ENCODE measurements around the gene GALM.
"Not testable (repeated sequence)": the region's sequence is repeated elsewhere in the genome, so short reads cannot be mapped to it uniquely, and the experiment has no call there.

Gene GALM

DNA sequence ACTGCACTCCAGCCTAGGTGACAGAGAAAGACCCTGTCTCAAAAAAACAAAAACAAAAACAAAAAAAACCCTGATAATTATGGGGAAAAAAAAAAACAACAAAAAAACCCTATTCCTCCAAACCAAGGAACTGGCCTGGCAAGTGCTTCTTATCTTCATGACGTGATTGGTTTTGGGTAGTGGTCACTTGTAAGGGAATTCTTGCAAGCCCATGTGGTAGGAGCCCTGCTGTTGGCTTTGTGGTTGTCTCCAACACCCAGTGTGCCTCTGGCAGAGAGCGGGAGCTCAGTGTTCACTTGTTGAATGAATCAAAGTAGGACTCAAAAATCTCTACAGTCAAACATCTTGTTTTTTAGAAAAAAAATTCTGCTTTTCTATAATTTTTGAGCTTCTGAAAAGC is 6.0 kb downstream of the GALM start:
- in situ Hi-C loops (cut with MboI; ENCODE audit: low pct_unique_long_range_greater_than_20kb, low sequenced_read_pairs) = no loop called here
- no peak for DNase-seq

DNA sequence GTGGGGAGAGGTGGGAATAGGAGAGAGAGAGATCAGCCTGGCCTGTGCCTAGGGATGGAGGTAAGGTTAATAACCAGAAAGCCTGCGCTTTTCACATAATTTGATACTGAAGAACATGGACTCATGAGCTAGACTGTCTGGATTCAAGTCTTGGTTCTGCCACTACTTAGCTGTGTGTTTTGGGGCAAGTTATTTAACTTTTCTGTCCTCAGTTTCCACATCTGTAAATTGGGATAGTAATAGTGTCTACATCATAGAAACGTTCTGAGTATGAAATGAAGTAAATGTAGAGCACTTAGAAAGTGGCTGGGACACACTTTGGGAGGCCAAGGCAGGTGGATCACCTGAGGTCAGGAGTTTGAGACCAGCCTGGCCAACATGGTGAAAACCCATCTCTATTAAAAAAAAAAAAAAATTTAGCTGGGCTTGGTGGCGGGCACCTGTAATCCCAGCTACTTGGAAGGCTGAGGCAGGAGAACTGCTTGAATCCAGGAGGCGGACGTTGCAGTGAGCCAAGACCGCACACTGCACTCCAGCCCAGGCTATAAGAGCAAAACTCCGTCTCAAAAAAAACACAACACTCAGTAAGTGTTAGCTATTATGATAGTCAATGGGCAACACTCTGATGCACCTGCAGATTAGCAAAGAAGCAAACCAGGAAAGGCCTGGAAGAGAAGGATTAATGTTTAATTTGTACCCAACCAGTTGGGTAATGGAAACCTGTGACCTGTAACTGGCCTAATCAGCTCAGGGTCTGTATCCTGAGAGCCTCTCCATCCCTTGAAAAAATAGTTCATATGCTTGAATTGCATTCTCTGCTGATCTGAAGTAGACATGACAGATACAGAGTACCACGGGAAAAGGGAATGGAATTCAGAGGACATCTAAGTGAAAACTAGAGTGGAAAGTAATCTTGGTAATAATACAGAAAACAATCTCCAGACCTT is 6.8 kb downstream of the GALM start:
- no peak for DNase-seq
- in situ Hi-C loops (cut with MboI; ENCODE audit: low pct_unique_long_range_greater_than_20kb, low sequenced_read_pairs) = no loop called here

- in situ Hi-C loops (cut with MboI; ENCODE audit: low pct_unique_long_range_greater_than_20kb, low sequenced_read_pairs) = no loop called here
- DNase-seq = no peak
Measured at GRCh38 chr2:38676681-38677080, 10.8 kb downstream of the GALM start.

GRCh38 chr2:38680868-38681267 is 15.0 kb downstream of the GALM start:
- in situ Hi-C loops (cut with MboI; ENCODE audit: low pct_unique_long_range_greater_than_20kb, low sequenced_read_pairs); DNase-seq: not testable (repeated sequence)

DNA sequence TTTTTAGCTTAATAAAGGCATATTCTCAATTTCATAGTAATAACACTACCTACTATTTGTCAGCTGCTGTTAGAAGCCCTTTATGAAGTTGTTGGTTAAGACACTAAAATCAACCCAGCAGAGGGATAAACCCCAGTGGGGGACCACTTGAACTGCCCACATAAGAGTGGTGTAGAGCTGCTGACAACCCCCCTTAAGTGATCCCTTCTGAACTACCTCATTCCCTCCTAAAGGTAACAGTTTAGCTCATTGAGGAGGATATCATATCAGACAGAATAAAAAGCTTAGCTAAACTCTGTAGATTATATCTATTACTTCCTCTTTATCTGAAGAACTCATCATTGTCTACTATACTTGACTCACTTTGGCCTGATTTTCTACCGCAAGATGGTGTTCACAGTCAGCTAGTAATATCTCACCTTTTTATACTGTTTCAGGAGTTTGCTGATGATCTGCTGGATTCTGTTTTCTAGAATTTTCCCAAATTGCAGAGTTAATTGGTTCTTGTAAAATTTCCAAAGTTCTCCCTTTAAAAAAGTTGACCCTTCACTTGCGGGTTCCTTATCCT is 16.2 kb downstream of the GALM start:
- in situ Hi-C loops (cut with MboI; ENCODE audit: low pct_unique_long_range_greater_than_20kb, low sequenced_read_pairs) = no loop called here

GRCh38 chr2:38682620-38683019 is 16.7 kb downstream of the GALM start:
- DNase-seq; in situ Hi-C loops (cut with MboI; ENCODE audit: low pct_unique_long_range_greater_than_20kb, low sequenced_read_pairs): not testable (repeated sequence)

More for the DNA sequence above, 16.2 kb downstream of the GALM start:
- DNase-seq = peak; percentile 47

DNA sequence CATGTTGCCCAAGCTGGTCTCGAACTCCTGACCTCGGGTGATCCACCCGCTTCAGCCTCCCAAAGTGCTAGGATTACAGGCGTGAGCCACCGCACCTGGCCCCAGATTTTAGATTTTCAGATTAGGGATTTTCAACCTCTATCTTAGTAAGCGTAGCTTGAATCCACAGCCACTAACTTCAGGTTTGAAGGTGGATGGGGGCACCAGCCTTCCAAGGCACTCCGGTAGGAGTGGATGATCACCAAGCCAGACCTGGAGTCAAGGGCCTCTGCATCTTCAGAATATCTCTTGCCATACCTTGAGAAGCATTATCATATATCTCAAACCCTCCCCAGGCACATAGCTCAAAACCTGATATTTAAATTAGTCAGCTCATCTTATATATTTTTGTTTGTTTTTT is 17.9 kb downstream of the GALM start:
- in situ Hi-C loops (cut with MboI; ENCODE audit: low pct_unique_long_range_greater_than_20kb, low sequenced_read_pairs) = no loop called here
- no peak for DNase-seq

DNA sequence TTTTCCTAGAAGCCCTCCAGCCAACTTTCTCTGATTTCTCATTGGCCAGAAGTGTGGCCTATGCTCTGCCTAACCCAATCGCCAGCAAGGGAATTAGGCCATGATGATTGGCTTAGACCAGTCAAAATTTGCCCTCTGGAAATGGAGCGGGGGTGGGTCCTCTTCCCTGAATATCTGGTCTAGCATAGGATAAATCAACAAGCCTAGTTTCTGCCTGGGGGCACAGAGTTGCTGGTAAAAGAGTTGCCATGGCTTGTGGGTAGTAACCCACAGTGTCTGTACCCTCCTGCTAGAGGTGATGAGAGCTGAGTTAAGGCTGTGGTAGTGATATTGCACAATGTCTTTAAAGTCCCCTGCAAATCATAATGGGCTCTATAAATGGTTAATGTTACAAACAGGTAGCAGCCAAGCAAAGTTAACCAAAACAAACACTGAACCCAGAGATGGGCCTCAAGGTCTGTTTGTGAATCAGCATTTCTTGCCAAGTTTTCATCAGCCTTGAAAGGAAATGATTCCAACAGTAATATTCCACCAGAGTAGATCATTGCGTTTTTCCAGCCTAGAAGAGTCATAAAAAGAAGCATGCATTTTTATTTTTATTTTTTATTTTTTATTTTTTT is 19.3 kb downstream of the GALM start:
- DNase-seq = no peak
- in situ Hi-C loops (cut with MboI; ENCODE audit: low pct_unique_long_range_greater_than_20kb, low sequenced_read_pairs) = no loop called here

- DNase-seq = no peak
- in situ Hi-C loops (cut with MboI; ENCODE audit: low pct_unique_long_range_greater_than_20kb, low sequenced_read_pairs) = no loop called here
Measured at GRCh38 chr2:38690499-38691420, 24.8 kb downstream of the GALM start.

DNA sequence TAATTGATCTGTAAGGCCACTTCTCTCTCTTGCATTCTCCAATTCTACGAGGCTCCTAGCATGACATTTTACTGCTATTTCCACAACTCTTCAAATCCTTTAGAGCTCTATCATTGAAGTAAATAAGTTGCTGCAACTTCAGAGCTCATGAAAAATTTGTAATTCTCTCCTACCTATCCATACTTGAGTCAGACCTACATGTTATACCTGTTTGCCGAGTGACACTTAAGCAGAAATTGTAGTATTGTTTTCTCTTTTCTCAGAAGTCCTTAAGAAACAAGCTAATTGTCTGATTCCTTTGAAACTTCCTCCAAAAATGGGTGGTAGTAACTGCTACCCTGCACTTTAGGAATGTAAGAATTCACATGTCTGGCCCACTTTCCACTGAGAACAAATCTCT is 26.1 kb downstream of the GALM start:
- DNase-seq = no peak
- in situ Hi-C loops (cut with MboI; ENCODE audit: low pct_unique_long_range_greater_than_20kb, low sequenced_read_pairs) = no loop called here

GRCh38 chr2:38692636-38693318 is 26.9 kb downstream of the GALM start:
- in situ Hi-C loops (cut with MboI; ENCODE audit: low pct_unique_long_range_greater_than_20kb, low sequenced_read_pairs) = no loop called here
- no peak for DNase-seq

DNA sequence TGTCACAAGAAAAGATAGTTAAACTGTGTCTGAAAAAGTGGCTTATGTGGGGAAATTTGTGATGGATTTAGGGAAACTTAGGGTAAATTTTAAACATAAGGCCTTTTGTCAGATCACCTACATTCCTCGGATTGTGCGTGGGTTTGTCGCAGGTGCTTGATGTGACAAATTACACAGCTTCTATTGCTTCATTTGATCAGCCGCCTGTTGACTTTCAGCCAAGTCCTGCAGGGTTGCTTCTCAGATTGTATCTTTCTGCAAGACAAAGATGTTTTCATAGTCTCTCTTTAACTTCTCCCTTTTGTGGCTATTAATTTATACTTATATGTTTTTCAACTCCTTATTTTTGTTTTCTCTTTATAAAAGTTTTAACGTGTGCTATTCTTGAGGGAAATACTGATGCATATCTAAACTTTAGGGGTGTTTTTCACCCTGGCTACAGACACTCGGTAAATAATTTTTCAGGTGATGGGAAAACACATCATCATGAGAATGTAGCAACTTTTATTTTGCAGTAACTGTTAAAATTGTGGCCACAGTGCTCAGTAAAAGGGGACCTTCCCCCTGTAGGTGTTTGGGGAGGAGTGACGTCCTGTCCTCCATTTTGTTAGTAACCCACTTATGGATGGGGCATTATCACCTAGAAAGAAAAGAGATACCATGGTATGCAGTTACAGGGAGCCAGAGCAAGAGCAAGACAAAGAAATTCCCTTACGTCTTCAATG is 31.4 kb downstream of the GALM start:
- no peak for DNase-seq
- in situ Hi-C loops (cut with MboI; ENCODE audit: low pct_unique_long_range_greater_than_20kb, low sequenced_read_pairs) = no loop called here

DNA sequence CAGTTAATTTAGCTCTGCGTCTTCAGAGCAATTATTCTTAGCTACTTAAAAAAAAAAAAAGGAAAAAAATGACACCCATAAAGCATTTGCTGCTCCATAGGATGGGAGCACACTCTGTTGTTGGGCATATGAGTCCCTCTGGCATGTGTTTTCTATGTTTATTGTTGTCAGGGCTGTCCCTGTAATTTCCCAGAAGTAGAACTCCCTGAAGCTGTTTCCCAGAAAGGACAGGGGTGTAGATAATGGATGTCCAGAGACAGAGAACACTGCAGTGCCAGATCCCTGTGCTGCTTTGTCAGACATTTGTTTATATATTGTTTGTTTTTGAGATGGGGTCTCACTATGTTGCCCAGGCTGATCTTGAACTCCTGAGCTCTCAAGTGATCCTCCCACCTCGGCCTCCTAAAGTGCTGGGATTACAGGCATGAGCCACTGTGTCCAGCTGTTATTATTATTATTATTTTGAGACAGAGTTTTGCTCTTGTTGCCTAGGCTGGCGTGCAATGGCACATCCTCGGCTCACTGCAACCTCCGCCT is 32.6 kb downstream of the GALM start:
- in situ Hi-C loops (cut with MboI; ENCODE audit: low pct_unique_long_range_greater_than_20kb, low sequenced_read_pairs) = no loop called here
- DNase-seq = no peak

- in situ Hi-C loops (cut with MboI; ENCODE audit: low pct_unique_long_range_greater_than_20kb, low sequenced_read_pairs) = no loop called here
- no peak for DNase-seq
Measured at GRCh38 chr2:38700113-38700785, 34.3 kb downstream of the GALM start.

- in situ Hi-C loops (cut with MboI; ENCODE audit: low pct_unique_long_range_greater_than_20kb, low sequenced_read_pairs) = no loop called here
- no peak for DNase-seq
Measured at GRCh38 chr2:38700881-38701458, 35.1 kb downstream of the GALM start.

DNA sequence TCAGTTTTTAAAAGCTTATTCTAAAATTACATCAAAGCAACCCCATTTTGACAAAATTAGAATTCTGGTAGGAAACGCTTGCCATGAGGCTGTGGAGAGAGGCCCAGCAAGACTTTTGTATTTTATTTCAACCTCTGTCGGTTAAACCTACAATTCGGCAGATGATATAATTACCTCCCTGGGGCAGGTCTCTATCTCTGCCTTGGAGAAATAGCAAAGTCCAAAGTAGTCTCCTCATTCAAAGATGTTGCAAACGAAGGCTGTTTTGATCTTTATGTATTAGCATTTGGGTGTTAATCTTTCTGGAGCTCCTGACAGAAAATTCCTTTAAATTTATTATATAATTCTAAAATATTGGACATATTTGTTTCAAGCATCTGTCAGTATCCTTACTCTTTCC is 35.6 kb downstream of the GALM start:
- in situ Hi-C loops (cut with MboI; ENCODE audit: low pct_unique_long_range_greater_than_20kb, low sequenced_read_pairs) = no loop called here
- no peak for DNase-seq

DNA sequence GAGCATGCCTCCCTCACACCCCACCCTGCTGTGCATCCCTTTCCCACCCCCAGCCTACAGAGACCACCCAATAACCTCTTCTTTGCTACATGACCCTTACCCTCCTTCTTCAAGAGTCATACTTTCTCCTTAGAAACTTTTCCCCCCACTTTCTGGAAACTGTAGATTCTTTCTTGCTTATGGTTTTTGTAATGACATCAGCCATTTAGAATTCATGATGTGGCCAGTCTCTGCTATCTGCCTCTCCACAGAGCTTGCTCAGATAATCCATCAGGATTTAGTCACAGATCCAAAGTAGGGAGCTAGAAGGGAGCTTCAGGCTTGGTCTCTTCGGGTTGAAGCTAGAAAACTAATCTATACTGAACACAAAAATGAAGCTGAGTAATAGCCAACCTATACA is 36.5 kb downstream of the GALM start:
- in situ Hi-C loops (cut with MboI; ENCODE audit: low pct_unique_long_range_greater_than_20kb, low sequenced_read_pairs) = no loop called here

More for the DNA sequence above, 36.5 kb downstream of the GALM start:
- no peak for DNase-seq

All from KBM-7 (cell line).